GM19455 (cell line): ENCODE results near the gene KRTAP13-3.

Source experiments
- ATAC-seq: cut with Tn5 transposase; IDR thresholded peaks from one replicate; pipeline ENCODE4 v1.9.1; 2021; ENCODE audit not compliant: unreplicated experiment

Gene KRTAP13-3, protein sequence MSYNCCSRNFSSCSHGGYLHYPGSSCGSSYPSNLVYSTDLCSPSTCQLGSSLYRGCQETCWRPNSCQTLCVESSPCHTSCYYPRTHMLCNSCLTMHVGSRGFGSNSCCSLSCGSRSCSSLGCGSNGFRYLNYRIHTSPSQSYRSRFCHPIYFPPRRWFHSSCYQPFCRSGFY

GRCh38 chr21:30425826-30426225, at the start of gene KRTAP13-3:
KRTAP13-3 (minus strand) TSS chr21:30425926; CDS start chr21:30425912, 14 bp downstream.
- ATAC-seq: no peak

DNA sequence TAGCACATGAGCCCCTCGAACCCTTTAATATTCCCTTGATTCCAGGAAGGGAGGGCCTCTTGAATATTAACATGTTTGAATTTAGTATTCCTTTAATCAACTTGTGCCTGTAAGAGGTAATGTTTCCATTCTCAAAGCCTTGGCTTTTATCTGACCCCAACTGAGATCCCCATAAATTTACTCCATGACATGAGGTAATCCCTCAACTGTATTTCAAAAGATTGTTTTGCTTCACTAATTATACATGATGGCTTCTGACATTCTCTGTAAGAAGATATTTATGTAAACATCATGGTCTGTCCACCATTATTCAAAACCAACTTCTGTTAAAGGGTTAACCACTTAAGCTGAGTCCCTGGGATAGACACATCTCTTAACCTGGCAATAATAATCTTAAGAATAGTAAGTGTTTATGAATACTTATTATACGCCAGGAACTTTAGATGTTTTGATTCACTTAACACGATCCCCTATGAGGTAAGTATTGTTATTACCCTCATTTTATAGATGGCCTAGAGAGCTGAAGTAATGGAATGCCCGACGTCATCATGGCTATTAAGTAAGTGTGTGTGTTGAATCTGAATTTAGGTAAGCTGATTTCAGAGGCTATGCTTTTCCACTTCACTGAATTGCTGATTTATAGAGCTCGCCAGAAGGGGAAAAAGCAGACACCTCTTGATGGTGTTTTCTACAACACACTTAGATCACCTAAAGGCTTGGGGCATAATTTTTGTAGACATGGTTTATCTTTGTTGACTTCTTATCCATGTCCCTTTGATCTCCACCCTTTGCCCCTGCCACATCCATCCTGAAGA, 43.4 kb upstream of the KRTAP13-3 start:
- ATAC-seq: no peak

GRCh38 chr21:30463713-30464112, 38.0 kb upstream of the KRTAP13-3 start:
- ATAC-seq: no peak

DNA sequence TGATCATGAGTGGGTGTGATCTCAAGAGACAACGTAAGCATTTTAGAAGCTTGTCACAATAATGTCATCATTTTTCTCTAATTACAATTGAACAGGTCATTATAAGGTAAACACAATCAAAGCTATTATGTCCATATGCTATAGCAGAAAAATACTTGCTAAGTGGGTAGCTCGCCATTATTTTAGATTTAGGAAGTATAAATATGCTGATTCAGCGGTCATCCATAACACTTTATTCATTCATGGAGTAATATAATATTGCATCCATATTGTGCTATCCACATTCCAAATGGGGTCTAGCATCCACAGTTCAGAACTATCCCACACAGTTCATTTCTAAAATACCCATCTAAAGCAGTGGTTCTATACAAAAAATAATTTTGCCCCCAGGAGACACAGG, 22.8 kb upstream of the KRTAP13-3 start:
- ATAC-seq: no peak

DNA sequence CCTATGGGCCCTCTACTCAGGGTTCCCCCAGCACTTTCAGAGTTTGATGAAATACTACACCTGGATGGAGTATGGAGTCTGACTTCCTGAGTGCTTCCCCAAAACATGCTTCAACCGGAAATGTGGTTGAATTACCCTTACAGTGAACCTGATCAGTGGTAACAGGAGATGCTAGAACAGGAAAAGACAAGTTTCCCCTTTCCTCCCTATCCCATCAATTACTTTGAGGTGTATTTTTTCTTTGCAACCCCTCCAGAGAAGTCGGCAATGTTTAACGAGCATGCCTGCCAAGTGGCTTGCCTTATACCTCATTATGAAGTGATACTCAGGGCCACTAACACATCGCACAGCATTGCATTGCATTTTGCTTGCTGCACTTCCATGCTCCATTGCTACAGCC, 21.3 kb upstream of the KRTAP13-3 start:
- no peak for ATAC-seq

DNA sequence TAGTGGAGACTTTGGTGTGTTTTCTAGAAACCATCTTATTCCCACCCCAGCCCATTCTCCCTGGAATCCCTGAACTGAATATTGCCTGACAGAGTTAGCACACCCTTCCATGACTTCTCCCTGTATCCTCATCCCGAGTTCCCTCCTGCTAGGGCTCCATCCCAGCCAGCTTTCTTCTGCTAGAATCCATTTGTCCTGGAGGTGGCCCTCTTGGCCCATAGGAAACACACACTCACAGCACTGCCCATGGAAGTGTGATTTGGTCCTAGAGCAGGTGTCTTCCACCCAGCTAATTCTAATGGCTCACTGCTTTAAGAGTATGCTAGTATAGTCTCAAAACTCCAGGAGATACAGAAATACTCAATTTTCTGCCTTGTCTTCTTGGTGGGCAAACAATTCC, 18.5 kb upstream of the KRTAP13-3 start:
- ATAC-seq: no peak

DNA sequence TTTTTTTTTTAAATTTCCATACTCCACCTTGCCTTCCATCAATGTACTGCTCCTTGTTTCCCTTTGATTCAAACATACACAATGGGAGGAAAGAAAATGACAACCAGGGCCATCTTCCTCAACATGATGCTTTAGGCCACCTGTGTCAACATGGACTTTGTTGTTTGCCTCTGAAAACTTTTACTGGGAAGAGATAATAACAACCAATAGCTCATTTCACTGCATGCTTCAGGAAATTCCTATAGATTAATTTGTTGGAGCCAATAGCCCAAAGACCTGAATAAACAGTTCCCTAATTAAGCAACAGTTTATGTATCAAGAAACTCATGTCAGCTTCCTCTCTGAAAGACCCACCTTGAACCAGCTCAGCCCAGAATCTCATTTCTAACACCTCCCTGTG, 17.5 kb upstream of the KRTAP13-3 start:
- no peak for ATAC-seq

GRCh38 chr21:30439975-30440374, 14.2 kb upstream of the KRTAP13-3 start, which contains the start of gene KRTAP15-1:
KRTAP15-1 (plus strand) TSS chr21:30440275; CDS start chr21:30440328, 53 bp downstream.
- ATAC-seq: no peak

- no peak for ATAC-seq
Observed at GRCh38 chr21:30437010-30437565, 11.4 kb upstream of the KRTAP13-3 start.

- no peak for ATAC-seq
Observed at GRCh38 chr21:30434033-30434631, 8.4 kb upstream of the KRTAP13-3 start.

DNA sequence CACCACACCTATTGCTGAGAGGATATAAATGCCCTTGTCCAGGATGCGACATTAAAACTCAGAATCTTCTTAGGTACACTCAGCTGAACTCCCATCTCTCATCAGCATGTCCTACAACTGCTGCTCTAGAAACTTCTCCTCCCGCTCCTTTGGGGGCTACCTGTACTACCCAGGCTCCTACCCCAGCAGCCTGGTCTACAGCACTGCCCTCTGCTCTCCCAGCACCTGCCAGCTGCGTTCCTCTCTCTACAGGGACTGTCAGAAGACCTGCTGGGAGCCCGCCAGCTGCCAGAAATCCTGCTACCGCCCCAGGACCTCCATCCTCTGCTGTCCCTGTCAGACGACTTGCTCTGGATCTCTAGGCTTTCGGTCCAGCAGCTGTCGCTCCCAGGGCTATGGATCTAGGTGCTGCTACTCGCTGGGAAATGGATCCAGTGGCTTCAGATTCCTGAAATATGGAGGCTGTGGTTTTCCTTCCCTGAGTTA, 4.5 kb upstream of the KRTAP13-3 start, which contains the start of gene KRTAP13-4:
TSS of gene KRTAP13-4 (plus strand) at position 51 of the 486 bp plus-strand sequence. CDS start at position 107, 56 bp downstream.
- no peak for ATAC-seq

- no peak for ATAC-seq
Observed at GRCh38 chr21:30426731-30427130, 1.0 kb upstream of the KRTAP13-3 start.

DNA sequence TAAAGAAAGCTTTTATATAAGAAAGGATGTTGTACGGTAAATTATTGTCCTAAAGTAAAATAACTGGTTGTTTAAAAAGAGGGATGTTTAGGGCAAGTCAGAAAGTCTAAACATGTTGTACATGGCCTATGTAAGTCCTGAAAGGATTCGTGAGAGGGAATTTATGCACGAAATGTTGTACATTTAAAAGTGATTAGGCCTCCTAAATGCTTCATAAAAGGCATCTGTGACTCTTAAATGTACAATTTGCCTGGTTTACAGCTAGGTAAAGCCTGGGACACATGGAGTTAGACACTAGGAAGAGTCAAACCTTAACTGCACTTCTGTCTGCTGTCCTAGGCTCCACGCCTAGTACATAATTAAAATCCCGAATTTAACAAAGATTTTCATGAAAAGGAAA, 9.7 kb downstream of the KRTAP13-3 start:
- ATAC-seq: no peak

DNA sequence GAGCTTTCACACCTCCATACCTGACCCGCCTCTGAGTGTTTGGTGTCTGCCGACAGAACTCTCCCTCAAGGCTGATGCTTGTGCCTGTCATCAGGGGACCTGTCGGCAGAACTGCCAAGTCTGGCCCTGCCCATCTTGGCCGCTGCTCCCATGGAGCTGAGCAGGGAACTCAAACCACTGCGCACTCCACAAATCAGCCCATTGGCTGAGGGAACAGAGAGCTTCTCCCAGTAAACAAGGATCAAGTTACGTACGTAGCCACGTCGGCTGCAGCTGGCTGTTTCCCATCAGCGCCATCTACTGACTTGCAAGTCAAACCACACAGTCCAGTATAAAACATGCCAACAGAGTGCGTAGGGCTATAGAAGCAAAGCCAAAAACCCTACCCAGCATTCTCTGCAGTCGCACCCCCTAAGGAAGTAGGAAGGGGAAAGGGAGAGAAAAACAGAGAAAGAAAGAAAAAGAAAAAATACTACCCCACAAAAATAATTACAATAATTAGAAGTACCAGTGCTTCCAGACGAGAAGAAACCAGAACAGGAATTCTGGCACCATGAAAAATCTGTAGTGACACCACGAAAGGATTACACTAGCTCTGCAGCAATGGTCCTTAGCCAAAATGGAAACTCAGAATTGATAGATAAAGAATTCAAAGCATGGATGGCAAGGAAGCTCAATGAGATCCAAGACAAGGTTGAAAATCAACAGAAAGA, 16.8 kb downstream of the KRTAP13-3 start:
- no peak for ATAC-seq

DNA sequence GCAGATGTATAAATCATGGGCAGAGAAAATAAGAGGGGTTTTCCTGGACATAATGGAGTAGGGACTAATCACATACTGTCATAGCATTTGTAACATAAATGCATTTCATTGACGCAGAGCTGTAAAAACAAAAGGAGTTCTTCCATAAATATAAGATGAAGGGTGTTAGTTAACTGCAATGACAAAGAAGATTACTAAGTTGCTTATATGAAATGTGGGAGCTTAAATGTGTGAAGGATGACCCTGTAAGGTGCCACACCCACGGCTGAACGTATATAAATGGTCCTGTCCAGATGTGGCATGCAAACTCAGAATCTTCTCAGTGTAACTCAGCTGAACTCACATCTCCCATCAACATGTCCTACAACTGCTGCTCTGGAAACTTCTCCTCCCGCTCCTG, 30.0 kb downstream of the KRTAP13-3 start, which contains the start of gene KRTAP13-1:
TSS of gene KRTAP13-1 (plus strand) at position 301 of the 400 bp plus-strand sequence. CDS start at position 357, 56 bp downstream.
- no peak for ATAC-seq

DNA sequence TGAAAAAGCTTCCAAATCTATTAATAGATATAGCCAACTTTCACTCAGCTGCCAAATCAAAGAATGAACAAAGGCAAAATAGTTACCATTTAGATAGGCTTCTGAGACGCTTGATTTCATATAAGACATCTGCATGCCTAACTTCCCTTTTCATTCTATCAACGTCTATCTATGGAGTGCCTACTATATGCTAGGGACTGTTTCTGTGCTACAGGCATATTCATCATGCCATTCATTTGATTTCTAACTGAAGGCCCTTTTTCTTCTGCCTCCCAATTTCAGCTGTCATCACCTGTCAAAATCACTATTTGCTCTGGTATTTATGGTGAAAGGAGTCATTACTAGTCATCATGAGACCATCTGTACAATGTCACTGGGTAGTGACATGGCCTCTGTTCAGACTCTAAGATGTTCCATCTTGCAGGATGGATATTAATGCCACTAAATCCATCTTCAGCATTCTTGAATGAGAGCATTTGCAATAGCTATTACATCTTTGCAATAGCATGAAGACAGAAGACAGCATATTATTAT, 34.2 kb downstream of the KRTAP13-3 start:
- no peak for ATAC-seq

GRCh38 chr21:30382201-30382600, 43.5 kb downstream of the KRTAP13-3 start:
- ATAC-seq: no peak
